LNCaP clone FGC (cell line): ENCODE results near the gene NAA30.
"Not testable (repeated sequence)": the region's sequence is repeated elsewhere in the genome, so short reads cannot be mapped to it uniquely, and the experiment has no call there.

Experiments
- DNase-seq: peaks from one replicate; pipeline ENCODE4 v3.0.0-alpha.2; 2011; ENCODE audit warnings: low read depth
- H3K4me3 ChIP-seq: 2 replicates; pipeline ENCODE4 v1.5.1; 2011; ENCODE audit warnings: mild to moderate bottlenecking, low read depth, low read length, control low read depth
- TF ChIP-seq, protein P1 (sequence below): IDR thresholded peaks from 2 replicates; pipeline ENCODE4 v1.5.1; 2012; ENCODE audit warnings: mild to moderate bottlenecking; ENCODE audit not compliant: control insufficient read depth, insufficient read depth; ENCODE audit errors: extremely low read depth

NAA30 gene

DNA sequence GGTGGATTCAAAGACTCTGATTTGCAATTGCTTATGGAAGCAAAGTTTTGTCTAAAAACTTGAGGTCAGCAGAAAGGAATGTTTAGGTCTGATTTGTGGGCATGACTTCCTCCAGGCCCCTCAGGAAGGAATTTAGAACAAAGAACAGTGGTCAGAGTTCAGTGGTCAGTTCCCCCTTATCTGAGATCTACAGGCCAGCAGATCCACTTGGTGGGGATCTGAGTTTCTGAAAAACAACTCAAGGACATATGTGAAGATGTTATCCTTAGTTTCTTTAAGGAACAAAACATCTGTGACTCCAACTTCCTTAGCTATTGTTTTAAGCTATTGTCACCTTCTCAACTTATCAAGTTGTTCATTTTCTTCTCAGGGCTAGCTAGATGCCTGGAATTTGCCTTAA, 28.0 kb upstream of the NAA30 start:
- no peak for DNase-seq
- TF ChIP-seq, protein P1, sequence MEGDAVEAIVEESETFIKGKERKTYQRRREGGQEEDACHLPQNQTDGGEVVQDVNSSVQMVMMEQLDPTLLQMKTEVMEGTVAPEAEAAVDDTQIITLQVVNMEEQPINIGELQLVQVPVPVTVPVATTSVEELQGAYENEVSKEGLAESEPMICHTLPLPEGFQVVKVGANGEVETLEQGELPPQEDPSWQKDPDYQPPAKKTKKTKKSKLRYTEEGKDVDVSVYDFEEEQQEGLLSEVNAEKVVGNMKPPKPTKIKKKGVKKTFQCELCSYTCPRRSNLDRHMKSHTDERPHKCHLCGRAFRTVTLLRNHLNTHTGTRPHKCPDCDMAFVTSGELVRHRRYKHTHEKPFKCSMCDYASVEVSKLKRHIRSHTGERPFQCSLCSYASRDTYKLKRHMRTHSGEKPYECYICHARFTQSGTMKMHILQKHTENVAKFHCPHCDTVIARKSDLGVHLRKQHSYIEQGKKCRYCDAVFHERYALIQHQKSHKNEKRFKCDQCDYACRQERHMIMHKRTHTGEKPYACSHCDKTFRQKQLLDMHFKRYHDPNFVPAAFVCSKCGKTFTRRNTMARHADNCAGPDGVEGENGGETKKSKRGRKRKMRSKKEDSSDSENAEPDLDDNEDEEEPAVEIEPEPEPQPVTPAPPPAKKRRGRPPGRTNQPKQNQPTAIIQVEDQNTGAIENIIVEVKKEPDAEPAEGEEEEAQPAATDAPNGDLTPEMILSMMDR: no peak
- H3K4me3 ChIP-seq: no peak overlapping the region

DNA sequence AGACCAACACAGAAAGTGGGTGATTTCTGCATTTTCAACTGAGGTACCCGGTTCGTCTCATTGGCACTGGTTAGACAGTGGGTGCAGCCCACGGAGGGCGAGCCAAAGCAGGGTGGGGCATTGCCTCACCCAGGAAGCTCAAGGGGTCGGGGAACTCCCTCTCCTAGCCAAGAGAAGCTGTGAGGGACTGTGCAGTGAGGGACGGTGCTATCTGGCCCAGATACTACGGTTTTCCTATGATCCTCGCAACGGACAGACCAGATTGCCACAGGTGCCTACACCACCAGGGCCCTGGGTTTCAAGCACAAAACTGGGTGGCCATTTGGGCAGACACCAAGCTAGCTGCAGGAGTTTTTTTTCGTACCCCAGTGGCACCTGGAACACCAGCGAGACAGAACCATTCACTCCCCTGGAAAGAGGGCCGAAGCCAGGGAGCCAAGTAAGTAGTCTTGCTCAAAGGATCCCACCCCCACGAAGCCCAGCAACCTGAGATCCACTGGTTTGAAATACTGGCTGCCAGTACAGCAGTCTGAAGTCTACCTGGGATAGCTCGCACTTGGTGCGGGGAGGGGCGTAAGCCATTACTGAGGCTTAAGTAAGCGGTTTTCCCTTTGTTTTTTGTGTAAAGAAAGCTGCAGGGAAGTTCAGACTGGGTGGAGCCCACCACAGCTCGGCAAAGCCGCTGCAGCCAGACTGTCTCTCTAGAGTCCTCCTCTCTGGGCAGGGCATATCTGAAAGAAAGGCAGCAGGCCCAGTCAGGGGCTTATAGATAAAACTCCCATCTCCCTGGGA, 25.5 kb upstream of the NAA30 start:
- TF ChIP-seq, protein P1: no peak

DNA sequence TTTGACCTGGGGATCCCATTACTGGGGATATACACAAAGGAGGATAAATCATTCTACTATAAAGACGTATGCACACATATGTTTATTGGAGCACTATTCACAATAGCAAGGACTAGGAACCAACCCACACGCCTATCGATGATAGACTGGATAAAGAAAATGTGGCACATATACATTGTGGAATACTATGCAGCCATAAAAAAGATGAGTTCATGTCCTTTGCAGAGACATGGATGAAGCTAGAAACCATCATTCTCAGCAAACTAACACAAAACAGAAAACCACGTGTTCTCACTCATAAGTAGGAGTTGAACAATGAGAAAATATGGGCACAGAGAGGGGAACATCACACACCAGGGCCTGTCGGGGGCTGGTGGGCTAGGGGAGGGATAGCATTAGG, 20.2 kb upstream of the NAA30 start:
- not testable (repeated sequence) for H3K4me3 ChIP-seq, DNase-seq

More for the DNA sequence above, 25.5 kb upstream of the NAA30 start:
- H3K4me3 ChIP-seq: no peak overlapping the region
- DNase-seq: no peak

- no peak for DNase-seq
- H3K4me3 ChIP-seq: no peak overlapping the region
- TF ChIP-seq, protein P1: no peak
Observed at GRCh38 chr14:57371013-57371412, 19.4 kb upstream of the NAA30 start.

DNA sequence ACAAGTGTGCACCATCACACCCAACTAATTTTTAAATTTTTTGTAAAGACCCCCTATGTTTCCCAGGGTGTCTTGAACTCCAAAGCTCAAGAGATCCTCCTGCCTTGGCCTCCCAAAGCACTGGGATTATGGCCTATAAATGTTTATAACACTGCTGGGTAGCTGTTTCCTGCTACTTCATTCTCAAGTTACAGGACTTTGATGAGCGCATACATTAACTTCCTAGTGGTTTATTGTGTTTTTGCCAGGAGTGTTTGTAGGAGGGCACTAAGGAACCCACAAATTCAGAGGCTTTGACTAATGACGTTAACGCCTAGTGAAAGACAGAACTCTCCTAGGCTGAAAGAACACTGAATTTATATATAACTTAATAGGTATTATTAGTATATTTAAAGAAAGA, 15.2 kb upstream of the NAA30 start:
- H3K4me3 ChIP-seq: no peak overlapping the region
- no peak for DNase-seq
- TF ChIP-seq, protein P1: no peak

DNA sequence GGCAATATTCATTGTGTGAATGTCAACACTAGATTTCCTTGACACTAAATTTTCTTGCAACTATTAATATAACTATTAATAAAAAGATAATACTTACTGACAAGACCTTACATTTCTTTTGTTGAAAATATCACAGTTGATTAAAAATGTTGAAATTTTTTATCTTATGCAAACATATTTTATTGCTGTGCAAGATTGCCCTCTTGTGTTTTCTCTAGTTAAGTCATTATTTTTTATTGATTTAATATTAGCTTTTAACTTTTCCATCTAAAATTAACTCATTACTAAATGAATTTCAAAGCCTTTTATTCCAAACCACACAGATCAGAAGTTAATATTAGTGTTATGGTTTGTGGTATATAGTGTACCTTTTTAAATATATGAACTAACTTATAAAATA, 11.7 kb upstream of the NAA30 start:
- TF ChIP-seq, protein P1: no peak
- DNase-seq: no peak
- H3K4me3 ChIP-seq: no peak overlapping the region

- TF ChIP-seq, protein P1: no peak
- H3K4me3 ChIP-seq: no peak overlapping the region
- DNase-seq: no peak
Observed at GRCh38 chr14:57380935-57381334, 9.5 kb upstream of the NAA30 start.
